CD4-positive, alpha-beta T cell (primary cell): Measurements from ENCODE around the gene MATN1. TPM values are rescaled to one million over a fixed set of nuclear protein-coding genes. Genes with fewer than 3 reads are reported as not detected.
A peak's percentile ranks its signal among the peaks of the same experiment; 100 is the strongest.

Experiments
- ATAC-seq: fragments of 200-7000 bp; cut with Tn5 transposase; one replicate; pipeline ENCODE4 v1.10.0; 2022; ENCODE audit warnings: mild to moderate bottlenecking; ENCODE audit not compliant: poor library complexity
- CTCF ChIA-PET: fragments of 350-600 bp; sonication (Branson Sonifier 250); formaldehyde crosslinking; loops from one replicate; lab custom pipeline; 2021; ENCODE audit warnings: antibody characterized with exemption, inconsistent platforms; lab: Charles Lee
- POLR2A ChIA-PET: fragments of 350-600 bp; sonication (Branson Sonifier 250); formaldehyde crosslinking; loops from one replicate; lab custom pipeline; 2021; ENCODE audit warnings: antibody characterized with exemption, inconsistent platforms; lab: Charles Lee
- DNase-seq, 14 experiments: peaks; one replicate each; pipeline ENCODE4 v3.0.0-alpha.2; 2013 to 2020; ENCODE audit warnings: mixed read lengths in 2 of 14
- H3K27ac ChIP-seq, 2 donors: one replicate each; pipeline versions ENCODE4 v1.5.1 to v1.7.0; 2013; ENCODE audit warnings: low read length in 2 of 2, low read depth in 1 of 2, mild to moderate bottlenecking in 1 of 2
- H3K27me3 ChIP-seq, 2 experiments: 1 replicate in 1 of 2; 2 replicates in 1 of 2; pipeline versions ENCODE4 v1.6.1 to v1.7.0; 2013; ENCODE audit warnings: low read length in 2 of 2, control low read depth in 1 of 2, mild to moderate bottlenecking in 1 of 2, moderate library complexity in 1 of 2; ENCODE audit not compliant: insufficient read depth in 2 of 2, control insufficient read depth in 1 of 2
- H3K36me3 ChIP-seq: one replicate; pipeline ENCODE4 v1.6.1; 2013; ENCODE audit warnings: low read length, control low read depth; ENCODE audit not compliant: insufficient read depth
- H3K4me1 ChIP-seq: one replicate; pipeline ENCODE4 v1.6.1; 2013; ENCODE audit warnings: low read length, control low read depth; ENCODE audit not compliant: insufficient read depth
- H3K4me3 ChIP-seq: one replicate; pipeline ENCODE4 v1.5.1; 2013; ENCODE audit warnings: mild to moderate bottlenecking, low read length, moderate library complexity
- H3K9me3 ChIP-seq, 2 experiments: 1 replicate in 1 of 2; 2 replicates in 1 of 2; pipeline versions ENCODE4 v1.6.1 to v1.7.0; 2013; ENCODE audit warnings: low read length in 2 of 2, mild to moderate bottlenecking in 2 of 2, control low read depth in 1 of 2, moderate library complexity in 1 of 2; ENCODE audit not compliant: control insufficient read depth in 1 of 2, insufficient read depth in 1 of 2
- H3K27ac Mint-ChIP-seq: one replicate; pipeline ENCODE4 v1.8.0; 2020; ENCODE audit warnings: mixed read lengths
- H3K27me3 Mint-ChIP-seq: one replicate; pipeline ENCODE4 v1.8.0; 2021; ENCODE audit warnings: mixed read lengths
- H3K36me3 Mint-ChIP-seq: one replicate; pipeline ENCODE4 v1.8.0; 2021; ENCODE audit warnings: low read depth, mixed read lengths
- H3K4me1 Mint-ChIP-seq: one replicate; pipeline ENCODE4 v1.8.0; 2021; ENCODE audit warnings: low read depth, mixed read lengths
- H3K4me3 Mint-ChIP-seq: one replicate; pipeline ENCODE4 v1.8.0; 2020; ENCODE audit warnings: mild to moderate bottlenecking, mixed read lengths
- H3K9me3 Mint-ChIP-seq: one replicate; pipeline ENCODE4 v1.8.0; 2020; ENCODE audit warnings: mixed read lengths
- intact Hi-C, 2 experiments: fragments of 100-400 bp; cut with DNase I in 1 of 2; cut with micrococcal nuclease in 1 of 2; formaldehyde crosslinking; loops; one replicate each; pipeline versions ENCODE4 v1.15.1 to v1.9.0; 2023 to 2025; cut with DNase I, micrococcal nuclease
- polyA plus RNA-seq, 2 donors: library from polyadenylated mRNA; unstranded; fragments of 120-200 nt; gene quantifications; one replicate each; pipeline ENCODE4 v1.2.1, GENCODE V29; 2013
- total RNA-seq, 174 experiments: library from RNA in 2 of 174; stranded (reverse) in 2 of 174; gene quantifications; one replicate each; pipeline ENCODE4 v1.2.3 and lab custom pipeline; 2021 to 2026
- TF ChIP-seq, protein P1 (sequence below): fragments of 200-600 bp; IDR thresholded peaks from one replicate; pipeline ENCODE4 v1.8.0; 2022; ENCODE audit warnings: antibody characterized with exemption, mild to moderate bottlenecking

MATN1 gene, protein sequence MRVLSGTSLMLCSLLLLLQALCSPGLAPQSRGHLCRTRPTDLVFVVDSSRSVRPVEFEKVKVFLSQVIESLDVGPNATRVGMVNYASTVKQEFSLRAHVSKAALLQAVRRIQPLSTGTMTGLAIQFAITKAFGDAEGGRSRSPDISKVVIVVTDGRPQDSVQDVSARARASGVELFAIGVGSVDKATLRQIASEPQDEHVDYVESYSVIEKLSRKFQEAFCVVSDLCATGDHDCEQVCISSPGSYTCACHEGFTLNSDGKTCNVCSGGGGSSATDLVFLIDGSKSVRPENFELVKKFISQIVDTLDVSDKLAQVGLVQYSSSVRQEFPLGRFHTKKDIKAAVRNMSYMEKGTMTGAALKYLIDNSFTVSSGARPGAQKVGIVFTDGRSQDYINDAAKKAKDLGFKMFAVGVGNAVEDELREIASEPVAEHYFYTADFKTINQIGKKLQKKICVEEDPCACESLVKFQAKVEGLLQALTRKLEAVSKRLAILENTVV
- total RNA-seq (1 to 10 TPM; 2.5 to 2.7 TPM), total RNA-seq (lab: John Stamatoyannopoulos, UW) (0 to 7.0 (median 0.85) reads per million in 172 experiments)
- polyA plus RNA-seq (2013, experiment 1 of 2), result 0.08 TPM
- 0.29 TPM for polyA plus RNA-seq (2013, experiment 2 of 2)

GRCh38 chr1:30723331-30723755 lies at the start of gene MATN1:
Gene MATN1, minus strand, starts transcription at chr1:30723585. Its CDS starts 34 bp downstream, at chr1:30723551.
- no peak for ATAC-seq
- H3K4me3 ChIP-seq, result no peak within 1 kb of the TSS
- no peak for DNase-seq
- no peaks in the 10 kb centered on the region for H3K9me3 Mint-ChIP-seq
- H3K27me3 Mint-ChIP-seq, result no peaks in the 10 kb centered on the region
- H3K27ac ChIP-seq, result no peak within 1 kb of the TSS
- ChIA-PET POLR2A (interaction anchor here (1.0 to 5.3 kb wide), 3 partner anchors 21 to 33 kb away, joined by 3 to 87 read pairs (median 4); no protein-coding TSS in a partner anchor), CTCF (interaction anchor here (1.0 to 1.1 kb wide), 2 partner anchors 21 to 56 kb away, joined by 3 to 6 read pairs; no protein-coding TSS in a partner anchor)
- peak within 1 kb of the TSS; percentile 56 for H3K27ac Mint-ChIP-seq
- intact Hi-C loops, result no loop called here
- H3K36me3 ChIP-seq, result peaks cover 32% of the 10 kb centered on the region
- peak within 1 kb of the TSS; percentile 4 for H3K4me3 Mint-ChIP-seq
- no peaks in the 10 kb centered on the region for H3K27me3 ChIP-seq
- H3K36me3 Mint-ChIP-seq, result peaks cover 52% of the 10 kb centered on the region
- H3K4me1 ChIP-seq, result peaks cover 48% of the 10 kb centered on the region
- H3K9me3 ChIP-seq, result no peaks in the 10 kb centered on the region
- peaks cover 29% of the 10 kb centered on the region for H3K4me1 Mint-ChIP-seq
- TF ChIP-seq, protein P1, sequence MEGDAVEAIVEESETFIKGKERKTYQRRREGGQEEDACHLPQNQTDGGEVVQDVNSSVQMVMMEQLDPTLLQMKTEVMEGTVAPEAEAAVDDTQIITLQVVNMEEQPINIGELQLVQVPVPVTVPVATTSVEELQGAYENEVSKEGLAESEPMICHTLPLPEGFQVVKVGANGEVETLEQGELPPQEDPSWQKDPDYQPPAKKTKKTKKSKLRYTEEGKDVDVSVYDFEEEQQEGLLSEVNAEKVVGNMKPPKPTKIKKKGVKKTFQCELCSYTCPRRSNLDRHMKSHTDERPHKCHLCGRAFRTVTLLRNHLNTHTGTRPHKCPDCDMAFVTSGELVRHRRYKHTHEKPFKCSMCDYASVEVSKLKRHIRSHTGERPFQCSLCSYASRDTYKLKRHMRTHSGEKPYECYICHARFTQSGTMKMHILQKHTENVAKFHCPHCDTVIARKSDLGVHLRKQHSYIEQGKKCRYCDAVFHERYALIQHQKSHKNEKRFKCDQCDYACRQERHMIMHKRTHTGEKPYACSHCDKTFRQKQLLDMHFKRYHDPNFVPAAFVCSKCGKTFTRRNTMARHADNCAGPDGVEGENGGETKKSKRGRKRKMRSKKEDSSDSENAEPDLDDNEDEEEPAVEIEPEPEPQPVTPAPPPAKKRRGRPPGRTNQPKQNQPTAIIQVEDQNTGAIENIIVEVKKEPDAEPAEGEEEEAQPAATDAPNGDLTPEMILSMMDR, result no peak

- TF ChIP-seq, protein P1, result no peak
- Histone ChIP-seq H3K36me3 (no peaks in the 10 kb centered on the region), H3K27ac (no peak overlapping the region), H3K4me1 (peaks cover 4% of the 10 kb centered on the region), H3K27me3 (no peaks in the 10 kb centered on the region), H3K9me3 (peaks cover 0 to 6% of the 10 kb centered on the region in 2 experiments), H3K4me3 (no peak overlapping the region)
- CTCF ChIA-PET, result no interaction called here
- intact Hi-C loops, result no loop called here
- POLR2A ChIA-PET, result no interaction called here
- H3K27me3 Mint-ChIP-seq, result no peaks in the 10 kb centered on the region
- DNase-seq (no peak), ATAC-seq (no peak)
- no peak overlapping the region for H3K4me3 Mint-ChIP-seq
- H3K36me3 Mint-ChIP-seq, result no peaks in the 10 kb centered on the region
- H3K9me3 Mint-ChIP-seq, result no peaks in the 10 kb centered on the region
- H3K27ac Mint-ChIP-seq, result no peak overlapping the region
- H3K4me1 Mint-ChIP-seq, result peaks cover 17% of the 10 kb centered on the region
Measured at GRCh38 chr1:30771005-30771404, 47.6 kb upstream of the MATN1 start.

DNA sequence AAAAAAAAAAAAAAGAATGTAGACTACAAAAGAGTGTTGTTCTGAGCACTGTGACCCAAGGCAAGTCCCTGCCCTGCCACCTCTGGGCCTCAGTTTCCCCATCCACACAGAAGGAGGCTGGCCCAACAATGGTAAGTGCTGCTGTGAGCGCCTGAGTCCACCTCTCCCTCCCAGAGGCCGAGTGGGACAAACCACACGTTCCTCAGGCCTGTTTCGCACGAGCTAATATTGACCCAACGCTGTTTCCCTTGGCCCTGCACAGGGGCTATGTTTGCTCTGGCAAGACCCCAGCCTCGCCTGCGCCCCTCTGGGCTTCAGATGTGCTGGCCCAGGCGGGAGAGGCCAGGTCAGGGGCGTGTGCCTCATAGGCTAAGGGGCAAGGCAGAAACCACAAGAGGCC lies 46.8 kb upstream of the MATN1 start:
- intact Hi-C loops, result no loop called here
- no peaks in the 10 kb centered on the region for H3K27me3 Mint-ChIP-seq
- CTCF ChIA-PET, result no interaction called here

More for the DNA sequence above, 46.8 kb upstream of the MATN1 start:
- no peaks in the 10 kb centered on the region for H3K36me3 Mint-ChIP-seq
- H3K27ac ChIP-seq, result no peak overlapping the region
- no peaks in the 10 kb centered on the region for H3K9me3 Mint-ChIP-seq
- peaks cover 11% of the 10 kb centered on the region for H3K4me1 ChIP-seq
- ATAC-seq (no peak), DNase-seq (no peak)
- H3K27ac Mint-ChIP-seq, result no peak overlapping the region
- no peaks in the 10 kb centered on the region for H3K36me3 ChIP-seq
- peaks cover 0 to 3% of the 10 kb centered on the region in 2 experiments for H3K9me3 ChIP-seq
- POLR2A ChIA-PET, result no interaction called here
- peaks cover 26% of the 10 kb centered on the region for H3K4me1 Mint-ChIP-seq
- H3K4me3 ChIP-seq, result no peak overlapping the region
- no peaks in the 10 kb centered on the region for H3K27me3 ChIP-seq
- TF ChIP-seq, protein P1, result no peak
- H3K4me3 Mint-ChIP-seq, result no peak overlapping the region
